ENCODE data around the gene SLC36A1. TPM values are rescaled to one million over a fixed set of nuclear protein-coding genes. Genes with fewer than 3 reads are reported as not detected.

The SLC36A1 gene
- total RNA-seq, 2 donors from 2014 or later = 5.9 to 6.0 TPM

DNA sequence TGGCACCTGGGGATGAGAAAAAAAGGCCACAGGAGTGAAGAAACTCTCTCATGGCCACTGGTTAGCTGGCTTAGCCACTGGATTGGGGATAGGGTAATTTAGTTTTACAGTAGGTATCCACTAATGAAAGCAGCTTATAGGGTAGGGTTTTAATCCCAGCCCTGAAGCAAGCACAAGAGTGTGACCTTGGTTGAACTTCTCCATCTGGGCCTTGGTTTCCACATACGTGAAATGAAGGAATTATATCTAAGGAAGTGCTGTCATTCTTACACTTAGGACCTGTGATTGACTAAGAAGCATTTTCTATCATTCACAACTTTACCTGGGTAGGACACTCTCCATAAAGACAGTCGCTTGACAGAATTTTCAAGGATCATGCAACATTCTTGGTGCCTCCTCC, 94.2 kb downstream of the SLC36A1 start:
- Mint-ChIP-seq H3K4me1 (peaks cover 3% of the 10 kb centered on the region), H3K4me3 (no peak overlapping the region), H3K27me3 (peaks cover 12% of the 10 kb centered on the region), H3K27ac (no peak overlapping the region), H3K36me3 (ENCODE audit: low read depth) (no peaks in the 10 kb centered on the region)
- DNase-seq (no peak), ATAC-seq (no peak)
- H3K9me3 ChIP-seq (ENCODE audit: control insufficient read depth, low read length, poor library complexity, severe bottlenecking) = no peaks in the 10 kb centered on the region

Other genes starting within 250 kb of the SLC36A1 start
- 10 to 100 TPM; 74.7 to 82.5 TPM for gene CCDC69, start 223.5 kb upstream of the SLC36A1 start, total RNA-seq
- 10 to 100 TPM in 1 of 2 donors, 1 to 10 TPM in 1; 6.0 to 13.4 TPM for gene GM2A, start 194.4 kb upstream of the SLC36A1 start, total RNA-seq
- gene SLC36A3, start 143.8 kb upstream of the SLC36A1 start, total RNA-seq = not detected
- gene SLC36A2, start 100.0 kb upstream of the SLC36A1 start, total RNA-seq = not detected
- not detected for gene FAT2, start 143.7 kb downstream of the SLC36A1 start, total RNA-seq
- 100 to 1,000 TPM in 1 of 2 donors, 10 to 100 TPM in 1; 12.5 to 494 TPM for gene SPARC, start 239.3 kb downstream of the SLC36A1 start, total RNA-seq